Stimulated activated effector memory CD8-positive, alpha-beta T cell treated with anti-CD3 and anti-CD28 coated beads, Interleukin-12 subunit alpha, Interleukin-12 subunit beta, amount 100 ng/mL, for 72 hours (primary cell): Measurements from ENCODE around the gene CPEB4.

Experiments used
- ATAC-seq: fragments of 150-1000 bp; cut with Tn5 transposase; 2 replicates; pipeline ENCODE4 v1.10.0; 2021
- DNase-seq, 2 donors: peaks; one replicate each; pipeline ENCODE4 v3.0.0; 2021 to 2022; ENCODE audit warnings: low spot score in 2 of 2
- H3K27ac Mint-ChIP-seq: one replicate; pipeline ENCODE4 v1.8.0; 2022; ENCODE audit warnings: mild to moderate bottlenecking, mixed read lengths
- H3K36me3 Mint-ChIP-seq: one replicate; pipeline ENCODE4 v1.8.0; 2022; ENCODE audit warnings: mild to moderate bottlenecking, mixed read lengths
- H3K4me1 Mint-ChIP-seq: one replicate; pipeline ENCODE4 v1.8.0; 2022; ENCODE audit warnings: mixed read lengths
- H3K4me3 Mint-ChIP-seq: one replicate; pipeline ENCODE4 v1.8.0; 2022; ENCODE audit warnings: mild to moderate bottlenecking, mixed read lengths
- H3K9me3 Mint-ChIP-seq: one replicate; pipeline ENCODE4 v1.8.0; 2022; ENCODE audit warnings: mixed read lengths

CPEB4 gene

DNA sequence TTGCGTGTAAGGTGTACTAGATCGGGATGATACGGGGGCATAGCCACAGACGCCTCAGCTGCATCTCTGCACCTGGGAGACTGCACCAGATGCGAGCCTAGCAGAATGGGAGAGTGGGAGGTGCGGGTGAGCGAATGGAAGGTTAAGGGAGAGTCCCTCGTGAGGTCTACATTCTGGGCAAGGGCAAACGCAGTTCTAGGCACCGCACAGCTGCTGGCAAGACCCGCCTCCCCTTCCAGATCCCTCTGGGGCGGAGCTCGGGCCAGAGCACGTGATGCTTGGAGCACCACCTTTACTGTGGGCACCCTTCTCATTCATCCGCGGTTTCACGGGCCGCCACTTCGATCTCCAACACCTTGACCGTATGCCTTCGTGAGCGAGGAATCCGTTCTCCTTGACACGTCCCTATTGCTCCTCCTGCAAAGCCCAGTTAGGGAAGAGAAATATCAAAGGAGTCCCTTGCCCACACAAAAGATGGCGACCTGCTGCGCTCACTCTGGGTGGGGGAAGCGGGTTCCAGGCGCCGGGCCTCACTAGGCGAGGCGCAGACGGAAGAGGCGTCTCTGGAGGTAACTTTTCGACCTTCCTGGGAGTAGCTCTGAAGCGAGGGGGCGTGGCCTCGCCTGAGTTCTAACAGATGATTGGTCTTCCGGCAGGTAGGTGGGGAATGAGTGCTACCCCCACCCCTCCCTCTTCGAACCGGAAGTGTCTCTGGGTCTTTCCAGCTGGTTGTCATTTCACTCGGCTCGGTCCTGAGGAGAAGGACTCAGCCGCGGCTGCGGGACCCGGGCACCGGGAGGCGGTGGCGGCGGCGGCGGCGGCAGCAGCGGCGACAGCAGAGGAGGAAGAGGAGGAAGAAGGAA is at the start of gene CPEB4:
Gene CPEB4, plus strand, starts transcription at position 740 of the 863 bp plus-strand sequence. CDS start 1,385 bp downstream, outside the sequence.
- peaks cover 6% of the 10 kb centered on the region for H3K36me3 Mint-ChIP-seq
- peaks cover 67% of the 10 kb centered on the region for H3K4me1 Mint-ChIP-seq
- peak within 1 kb of the TSS; percentile 92 for H3K4me3 Mint-ChIP-seq
- H3K9me3 Mint-ChIP-seq, result no peaks in the 10 kb centered on the region
- DNase-seq, result peak; percentile 79 to 94
- H3K27ac Mint-ChIP-seq, result peak within 1 kb of the TSS; percentile 100
- peak; percentile 98 for ATAC-seq

GRCh38 chr5:173839117-173839713 is 48.9 kb upstream of the CPEB4 start:
- DNase-seq, result no peak
- H3K4me3 Mint-ChIP-seq, result no peak overlapping the region
- no peak for ATAC-seq
- no peaks in the 10 kb centered on the region for H3K36me3 Mint-ChIP-seq
- no peaks in the 10 kb centered on the region for H3K9me3 Mint-ChIP-seq
- H3K4me1 Mint-ChIP-seq, result no peaks in the 10 kb centered on the region
- no peak overlapping the region for H3K27ac Mint-ChIP-seq

GRCh38 chr5:173840111-173840983 is 47.8 kb upstream of the CPEB4 start:
- Mint-ChIP-seq H3K4me1 (no peaks in the 10 kb centered on the region), H3K4me3 (no peak overlapping the region), H3K36me3 (no peaks in the 10 kb centered on the region), H3K9me3 (no peaks in the 10 kb centered on the region), H3K27ac (no peak overlapping the region)
- DNase-seq (no peak), ATAC-seq (no peak)

- Mint-ChIP-seq H3K9me3 (no peaks in the 10 kb centered on the region), H3K4me1 (no peaks in the 10 kb centered on the region), H3K36me3 (no peaks in the 10 kb centered on the region), H3K4me3 (no peak overlapping the region), H3K27ac (no peak overlapping the region)
- ATAC-seq (no peak), DNase-seq (no peak)
These were observed 46.4 kb upstream of the CPEB4 start for GRCh38 chr5:173841710-173842109.

DNA sequence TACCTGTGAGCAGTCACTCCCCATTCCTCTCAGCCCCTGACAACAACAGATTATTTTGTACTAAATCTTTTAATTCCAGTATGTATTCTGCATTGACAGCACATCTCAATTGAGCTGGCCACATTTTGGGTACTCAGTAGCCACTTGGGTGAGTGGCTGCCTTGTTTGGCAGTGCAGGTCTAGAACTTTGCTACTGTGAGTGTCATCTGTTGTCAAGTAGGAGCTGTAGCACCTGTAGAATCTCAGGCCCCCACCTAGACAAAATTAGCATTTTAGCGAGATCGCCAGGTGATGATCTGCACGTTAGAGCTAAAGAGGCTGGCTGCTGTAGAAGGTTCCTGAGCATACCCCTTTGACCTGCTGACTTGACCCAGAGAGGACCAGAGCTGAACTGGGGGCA is 44.4 kb upstream of the CPEB4 start:
- H3K9me3 Mint-ChIP-seq, result peaks cover 3% of the 10 kb centered on the region
- no peak overlapping the region for H3K27ac Mint-ChIP-seq
- no peaks in the 10 kb centered on the region for H3K4me1 Mint-ChIP-seq
- H3K4me3 Mint-ChIP-seq, result no peak overlapping the region
- DNase-seq (no peak), ATAC-seq (no peak)
- H3K36me3 Mint-ChIP-seq, result no peaks in the 10 kb centered on the region

- no peak for DNase-seq
- Mint-ChIP-seq H3K9me3 (peaks cover 3% of the 10 kb centered on the region), H3K36me3 (no peaks in the 10 kb centered on the region), H3K4me3 (no peak overlapping the region), H3K27ac (no peak overlapping the region), H3K4me1 (no peaks in the 10 kb centered on the region)
- ATAC-seq, result no peak
These were observed 42.8 kb upstream of the CPEB4 start for GRCh38 chr5:173845321-173845720.

GRCh38 chr5:173846929-173847501 is 41.1 kb upstream of the CPEB4 start:
- ATAC-seq (no peak), DNase-seq (no peak)
- H3K27ac Mint-ChIP-seq, result no peak overlapping the region
- H3K4me3 Mint-ChIP-seq, result no peak overlapping the region
- no peaks in the 10 kb centered on the region for H3K4me1 Mint-ChIP-seq
- H3K9me3 Mint-ChIP-seq, result peaks cover 3% of the 10 kb centered on the region
- H3K36me3 Mint-ChIP-seq, result no peaks in the 10 kb centered on the region

DNA sequence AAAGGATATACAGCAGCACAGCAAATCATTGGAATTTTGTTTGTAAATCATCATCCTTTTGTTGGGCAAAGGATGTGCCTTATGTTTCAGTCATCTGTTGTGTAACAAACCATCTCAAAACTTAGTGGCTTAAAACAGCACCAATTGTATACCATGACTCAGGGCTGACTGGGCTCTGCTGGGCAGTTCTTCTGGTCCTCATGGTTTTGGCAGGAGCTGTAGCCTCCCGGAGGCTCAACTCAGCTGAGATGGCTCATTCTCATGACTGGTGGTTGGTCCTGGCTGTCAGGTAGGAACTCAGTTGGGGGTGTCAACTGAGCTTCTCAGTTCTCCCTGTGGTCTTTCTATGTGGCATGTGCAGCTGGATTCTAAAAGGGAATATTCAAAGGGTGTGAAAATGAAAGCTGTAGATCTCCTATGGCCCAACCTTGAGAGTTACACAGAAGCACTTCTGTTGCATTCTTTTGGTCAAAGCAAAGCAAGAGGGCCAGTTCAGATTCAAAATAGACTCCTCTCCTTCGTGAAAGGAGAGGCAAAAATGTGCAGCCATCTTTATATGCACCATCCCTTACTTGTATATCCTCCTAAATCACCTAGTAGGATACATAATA is 39.1 kb upstream of the CPEB4 start:
- Mint-ChIP-seq H3K36me3 (no peaks in the 10 kb centered on the region), H3K9me3 (peaks cover 3% of the 10 kb centered on the region), H3K27ac (no peak overlapping the region), H3K4me1 (peaks cover 10% of the 10 kb centered on the region), H3K4me3 (no peak overlapping the region)
- no peak for ATAC-seq
- DNase-seq, result no peak

DNA sequence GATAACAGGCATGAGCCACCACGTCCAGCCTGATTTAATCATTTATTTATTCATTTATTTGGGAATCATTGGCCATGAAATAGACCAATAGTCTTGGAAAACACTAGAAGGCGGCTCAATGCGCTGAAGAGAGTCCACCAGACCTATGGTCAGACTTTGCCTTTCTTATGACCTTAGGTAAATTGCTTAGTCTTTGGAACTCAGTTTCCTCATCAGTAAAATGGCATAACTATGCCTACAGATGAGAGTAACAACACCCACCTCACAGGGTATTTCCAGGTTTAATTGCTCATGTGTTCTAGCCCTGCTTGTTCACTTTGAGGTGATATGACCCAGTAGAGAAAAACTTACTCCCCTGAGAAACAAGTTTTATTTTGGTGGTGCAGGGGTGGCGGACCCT is 38.2 kb upstream of the CPEB4 start:
- no peaks in the 10 kb centered on the region for H3K36me3 Mint-ChIP-seq
- H3K9me3 Mint-ChIP-seq, result peaks cover 3% of the 10 kb centered on the region
- peaks cover 18% of the 10 kb centered on the region for H3K4me1 Mint-ChIP-seq
- ATAC-seq (no peak), DNase-seq (no peak)
- no peak overlapping the region for H3K27ac Mint-ChIP-seq
- no peak overlapping the region for H3K4me3 Mint-ChIP-seq

DNA sequence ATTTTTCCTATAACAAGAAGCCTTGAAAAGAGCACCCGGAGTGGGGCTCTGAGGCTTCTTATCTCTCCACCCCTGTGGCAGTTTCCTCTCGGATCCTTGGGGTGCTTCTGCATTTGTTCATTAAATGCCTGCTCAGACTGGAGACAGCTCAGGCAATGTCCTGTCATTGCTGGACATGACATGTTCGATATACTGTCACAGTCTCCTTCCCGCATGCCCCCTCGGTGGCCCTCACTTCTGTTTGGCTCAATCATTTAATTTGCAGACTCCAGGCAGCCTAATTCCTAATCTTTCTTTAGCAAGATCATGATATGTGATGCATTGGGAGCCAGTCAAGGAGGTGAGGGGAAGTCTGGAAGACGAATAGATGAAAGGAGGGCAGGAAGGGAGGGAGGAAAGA is 37.5 kb upstream of the CPEB4 start:
- DNase-seq (no peak), ATAC-seq (no peak)
- H3K4me3 Mint-ChIP-seq, result no peak overlapping the region
- no peak overlapping the region for H3K27ac Mint-ChIP-seq
- H3K4me1 Mint-ChIP-seq, result peaks cover 23% of the 10 kb centered on the region
- H3K36me3 Mint-ChIP-seq, result no peaks in the 10 kb centered on the region
- H3K9me3 Mint-ChIP-seq, result peaks cover 3% of the 10 kb centered on the region

DNA sequence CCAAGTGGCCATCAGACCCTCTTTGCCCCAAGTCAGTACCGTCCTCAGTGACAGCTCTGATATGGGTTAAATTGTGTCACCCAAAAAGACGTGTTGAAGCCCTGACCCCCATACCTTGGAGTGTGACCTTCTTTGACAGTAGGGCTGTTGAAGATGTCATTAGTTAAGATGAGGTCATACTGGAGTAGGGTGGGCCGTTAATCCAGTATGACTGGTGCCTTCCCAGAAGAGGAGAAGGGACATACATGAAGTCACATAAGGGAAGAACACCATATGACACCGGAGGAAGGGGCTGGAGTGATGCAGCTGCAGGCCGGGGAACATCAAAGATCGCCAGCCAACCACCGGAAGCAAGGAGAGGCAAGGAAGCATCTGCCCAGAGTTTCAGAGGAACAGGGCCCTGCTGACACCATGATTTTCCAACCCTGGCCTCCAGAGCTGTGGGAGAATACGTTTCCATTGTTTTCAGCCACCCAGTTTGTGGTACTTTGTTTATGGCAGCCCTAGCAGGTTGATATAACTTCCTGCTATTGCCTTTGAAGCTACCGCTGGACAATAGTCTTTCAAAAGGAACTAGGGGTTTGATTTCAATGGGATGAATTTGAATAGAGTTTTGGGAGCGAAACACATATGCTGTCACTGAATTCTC is 36.4 kb upstream of the CPEB4 start:
- H3K4me1 Mint-ChIP-seq, result peaks cover 23% of the 10 kb centered on the region
- ATAC-seq, result no peak
- no peak overlapping the region for H3K4me3 Mint-ChIP-seq
- peaks cover 3% of the 10 kb centered on the region for H3K9me3 Mint-ChIP-seq
- DNase-seq, result no peak
- no peak overlapping the region for H3K27ac Mint-ChIP-seq
- no peaks in the 10 kb centered on the region for H3K36me3 Mint-ChIP-seq

- peaks cover 3% of the 10 kb centered on the region for H3K9me3 Mint-ChIP-seq
- H3K4me3 Mint-ChIP-seq, result no peak overlapping the region
- peaks cover 23% of the 10 kb centered on the region for H3K4me1 Mint-ChIP-seq
- H3K36me3 Mint-ChIP-seq, result no peaks in the 10 kb centered on the region
- DNase-seq (no peak), ATAC-seq (no peak)
- H3K27ac Mint-ChIP-seq, result no peak overlapping the region
These were observed 35.3 kb upstream of the CPEB4 start for GRCh38 chr5:173852790-173853359.

- DNase-seq, result peak in 1 of 2 donors; percentile 49
- ATAC-seq, result peak; percentile 83
- peaks cover 23% of the 10 kb centered on the region for H3K4me1 Mint-ChIP-seq
- no peak overlapping the region for H3K4me3 Mint-ChIP-seq
- no peak overlapping the region for H3K27ac Mint-ChIP-seq
- no peaks in the 10 kb centered on the region for H3K36me3 Mint-ChIP-seq
- no peaks in the 10 kb centered on the region for H3K9me3 Mint-ChIP-seq
These were observed 34.6 kb upstream of the CPEB4 start for GRCh38 chr5:173853370-173854131.
